K562 treated with DMSO at 1 percent for 24 hours (cell line): ENCODE measurements around the gene HCRTR1. TPM values are rescaled to one million over a fixed set of nuclear protein-coding genes. Genes with fewer than 3 reads are reported as not detected.

Experiments used
- total RNA-seq: library from RNA; unstranded; fragments of 300-600 nt; gene quantifications from 2 replicates; pipeline ENCODE4 v1.2.3, GENCODE V29; 2022; ENCODE audit warnings: low read depth; ENCODE audit not compliant: insufficient read depth

Gene HCRTR1
- not detected in 2 replicates for total RNA-seq

GRCh38 chr1:31617218-31617915, at the start of gene HCRTR1:
HCRTR1 (plus strand) TSS chr1:31617689; CDS start chr1:31619193, 1,504 bp downstream.

GRCh38 chr1:31576201-31576669, 41.3 kb upstream of the HCRTR1 start, which contains the start of gene TINAGL1:
TINAGL1 (plus strand) TSS chr1:31576515; CDS start chr1:31577149, 634 bp downstream.

GRCh38 chr1:31644560-31645273, 27.2 kb downstream of the HCRTR1 start, which contains the start of gene PEF1:
PEF1 (minus strand) TSS chr1:31644876; CDS start chr1:31644864, 12 bp downstream.

Other genes starting within 250 kb of the HCRTR1 start
- not detected in 2 replicates for gene FABP3, start 244.6 kb upstream of the HCRTR1 start, total RNA-seq
- gene SERINC2, start 204.5 kb upstream of the HCRTR1 start, total RNA-seq: 9.0 and 11.4 TPM in 2 replicates
- gene TINAGL1, start 41.2 kb upstream of the HCRTR1 start, total RNA-seq: 1.8 and 2.0 TPM in 2 replicates
- gene PEF1, start 27.2 kb downstream of the HCRTR1 start, total RNA-seq: 49.1 and 49.2 TPM in 2 replicates
- 0.20 and 0.28 TPM in 2 replicates for gene COL16A1, start 86.3 kb downstream of the HCRTR1 start, total RNA-seq
- gene ADGRB2, start 146.7 kb downstream of the HCRTR1 start, total RNA-seq: 1.9 TPM in 2 replicates
- 0.46 and 1.2 TPM in 2 replicates for gene SPOCD1, start 198.3 kb downstream of the HCRTR1 start, total RNA-seq